ENCODE data around the gene ATP6V0D1.
"Not testable (repeated sequence)": the region's sequence is repeated elsewhere in the genome, so short reads cannot be mapped to it uniquely, and the experiment has no call there.

ATP6V0D1 gene

DNA sequence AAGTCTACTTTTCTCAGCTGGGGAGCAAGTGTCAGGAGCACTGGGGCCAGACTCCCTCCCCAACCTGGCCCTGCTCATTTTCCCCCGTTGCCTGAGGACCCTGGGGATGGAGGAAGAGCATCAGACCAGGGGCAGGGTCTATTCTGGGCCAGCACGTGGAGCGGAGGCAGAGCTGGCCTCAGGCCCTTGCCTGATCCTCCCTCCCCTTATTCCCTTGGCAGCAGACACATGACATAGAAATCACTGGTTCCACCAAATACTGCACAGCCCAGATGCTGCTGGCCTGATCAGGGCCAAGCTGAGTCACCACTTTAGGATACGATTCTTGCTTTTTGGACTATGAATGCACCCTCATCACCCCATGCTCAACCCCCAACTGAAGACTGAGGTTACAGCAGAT, 18.1 kb upstream of the ATP6V0D1 start:
- FAIRE-seq = no peak

DNA sequence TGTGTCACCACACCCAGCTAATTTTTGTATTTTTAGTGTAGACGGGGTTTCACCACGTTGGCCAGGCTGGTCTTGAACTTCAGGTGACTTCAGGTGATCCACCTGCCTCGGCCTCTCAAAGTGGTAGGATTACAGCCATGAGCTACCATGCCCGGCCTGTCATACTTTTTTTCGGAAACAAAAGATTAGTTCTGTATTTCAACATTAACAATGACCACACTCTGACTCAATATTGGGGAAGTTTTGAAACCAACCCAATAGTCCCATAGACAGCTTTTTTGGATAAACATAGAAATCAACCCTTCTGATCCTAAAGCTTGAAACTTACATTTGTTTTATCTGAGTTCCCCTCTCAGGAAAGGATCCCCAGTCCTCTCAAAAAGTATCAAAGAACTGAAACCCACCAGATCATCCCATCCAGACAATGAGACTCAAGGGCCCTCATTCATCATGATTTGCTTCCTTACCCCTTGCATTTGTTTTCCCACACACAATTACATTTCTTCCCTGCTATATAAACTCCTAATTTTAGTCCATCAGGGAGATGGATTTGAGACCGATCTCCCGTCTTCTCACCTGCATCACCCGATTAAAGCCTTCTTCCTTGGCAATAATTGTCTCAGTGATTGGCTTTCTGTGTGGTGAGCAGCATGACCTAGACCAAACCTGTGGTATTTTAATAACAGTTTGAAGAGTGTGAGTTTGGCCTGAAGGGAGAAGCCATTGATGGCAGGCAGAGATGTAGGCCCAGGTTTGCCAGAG, 9.6 kb upstream of the ATP6V0D1 start:
- FAIRE-seq = no peak

DNA sequence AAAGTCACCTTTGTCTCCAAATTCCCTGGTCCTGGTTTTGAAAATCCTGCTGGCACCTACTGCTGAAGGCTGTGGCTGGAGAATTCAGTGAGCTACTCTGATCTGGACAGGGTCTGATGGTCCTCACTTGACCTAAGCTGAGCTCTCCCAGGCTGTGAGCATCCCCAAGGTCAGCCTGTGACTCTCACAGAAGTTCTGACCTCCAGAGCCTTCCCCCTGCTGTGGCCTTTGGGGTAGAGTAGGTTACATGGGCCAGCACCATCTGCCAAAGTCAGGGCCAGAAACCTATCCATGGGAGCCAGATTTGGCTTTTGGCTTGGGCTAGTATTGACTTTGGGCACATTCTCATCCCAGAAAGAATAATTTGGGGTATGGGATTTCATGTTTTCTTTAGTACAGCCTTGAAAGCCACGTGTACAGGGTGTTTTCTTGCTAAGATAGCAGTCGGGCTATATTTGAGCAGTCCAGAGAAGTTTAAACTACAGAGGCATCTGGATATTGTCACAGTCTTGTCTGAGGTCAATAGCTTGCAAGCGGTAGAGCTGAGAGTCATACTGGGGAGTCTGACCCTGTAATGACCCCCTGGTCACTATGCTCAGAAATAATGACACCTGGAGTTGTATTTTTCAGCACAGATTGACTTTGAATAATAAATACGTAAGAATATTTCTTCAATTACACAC, 8.6 kb upstream of the ATP6V0D1 start:
- no peak for FAIRE-seq

DNA sequence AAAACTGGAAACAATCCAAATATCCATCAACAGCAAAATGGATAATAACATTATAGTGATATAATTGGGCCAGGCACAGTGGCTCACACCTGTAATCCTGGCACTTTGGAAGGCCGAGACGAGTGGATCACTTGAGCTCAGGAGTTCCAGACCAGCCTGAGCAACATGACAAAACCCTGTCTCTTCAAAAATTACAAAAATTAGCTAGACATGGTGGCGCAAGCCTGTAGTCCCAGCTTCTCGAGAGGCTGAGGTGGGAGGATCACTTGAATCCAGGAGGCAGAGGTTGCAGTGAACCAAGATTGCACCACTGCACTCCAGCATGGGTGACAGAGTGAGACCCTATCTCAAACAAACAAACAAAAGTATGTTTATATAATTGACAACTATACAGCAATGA, 6.6 kb upstream of the ATP6V0D1 start:
- FAIRE-seq = not testable (repeated sequence)

DNA sequence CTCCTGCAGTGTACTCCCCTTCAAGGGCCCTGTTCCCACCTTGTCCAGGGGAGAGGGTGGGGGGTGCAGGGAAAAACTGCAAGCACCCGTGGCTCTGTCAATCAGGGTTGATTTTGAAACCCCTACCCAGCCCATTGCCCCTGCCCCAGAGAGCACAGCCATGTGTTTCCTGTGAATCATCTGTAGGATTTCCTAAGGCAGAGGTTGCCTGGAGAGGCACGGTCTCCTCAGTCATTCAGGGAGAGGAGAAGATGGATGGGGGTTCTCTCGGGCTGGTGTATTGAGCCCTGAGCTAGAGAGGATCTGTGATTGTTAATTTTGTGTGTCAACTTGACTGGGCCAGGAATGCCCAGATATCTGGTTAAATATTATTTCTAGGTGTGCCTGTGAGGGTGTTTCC, 5.8 kb upstream of the ATP6V0D1 start:
- FAIRE-seq = no peak

DNA sequence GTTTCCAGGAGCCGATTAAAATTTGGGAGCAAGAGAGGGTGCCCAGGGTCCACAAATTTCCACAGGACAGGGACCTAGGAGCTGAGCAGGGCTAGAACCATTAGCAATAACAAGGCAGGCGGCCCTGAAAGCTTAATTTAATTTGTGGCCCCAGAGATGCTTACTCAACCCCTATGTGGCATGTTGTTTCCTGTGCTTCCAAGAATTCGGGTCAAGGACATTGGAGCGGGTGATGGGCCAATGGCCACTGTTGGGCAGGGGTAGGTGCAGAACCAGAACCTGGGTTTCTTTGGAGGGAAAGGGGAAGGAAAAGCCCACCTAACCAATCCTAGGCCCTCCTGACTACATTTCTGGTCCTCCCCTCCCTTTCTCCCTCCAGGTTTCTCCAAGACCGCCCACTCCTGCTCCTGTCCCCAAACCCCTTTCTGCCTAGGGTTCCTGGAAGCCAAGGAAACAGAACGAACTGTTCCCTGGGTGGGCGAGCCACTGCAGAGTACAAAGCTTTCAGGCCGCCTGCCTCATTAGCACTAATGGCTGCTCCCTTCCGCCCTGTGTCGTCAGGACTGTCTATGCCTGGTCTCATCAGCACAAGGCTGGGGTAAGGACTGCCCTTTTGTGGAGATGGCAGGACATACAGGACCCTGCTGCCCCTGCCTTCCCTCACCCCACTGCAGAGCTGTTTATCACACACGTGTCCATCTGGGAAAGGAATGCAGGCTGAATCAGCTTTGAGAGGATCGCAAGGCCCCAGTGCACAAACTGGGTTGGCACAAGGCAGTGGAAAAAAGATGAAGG, 3.0 kb upstream of the ATP6V0D1 start:
- FAIRE-seq = no peak

DNA sequence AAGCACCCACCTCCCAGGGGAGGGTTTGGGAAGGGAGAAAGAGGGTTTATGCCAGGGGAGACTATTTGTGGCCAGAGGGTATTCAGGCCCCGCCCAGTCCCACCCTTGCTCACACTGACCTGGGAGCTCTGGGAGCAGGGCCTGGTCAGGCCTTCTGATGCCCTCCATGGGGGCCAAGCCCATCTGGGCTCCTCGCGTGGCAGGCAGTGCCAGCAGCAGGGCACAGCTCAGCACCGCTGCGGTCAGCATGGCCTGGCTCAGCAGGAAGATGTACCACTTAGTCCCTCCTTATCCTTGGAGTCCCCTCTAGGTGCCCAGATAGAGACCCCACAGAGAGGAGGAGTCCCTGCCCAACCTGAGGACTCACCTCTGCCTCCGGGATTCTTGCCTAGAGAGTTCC, 2.2 kb upstream of the ATP6V0D1 start, which contains the start of gene AGRP:
Gene AGRP, minus strand, starts transcription at position 398 of the 400 bp plus-strand sequence. Its CDS starts 149 bp downstream, at position 249.
- no peak for FAIRE-seq

DNA sequence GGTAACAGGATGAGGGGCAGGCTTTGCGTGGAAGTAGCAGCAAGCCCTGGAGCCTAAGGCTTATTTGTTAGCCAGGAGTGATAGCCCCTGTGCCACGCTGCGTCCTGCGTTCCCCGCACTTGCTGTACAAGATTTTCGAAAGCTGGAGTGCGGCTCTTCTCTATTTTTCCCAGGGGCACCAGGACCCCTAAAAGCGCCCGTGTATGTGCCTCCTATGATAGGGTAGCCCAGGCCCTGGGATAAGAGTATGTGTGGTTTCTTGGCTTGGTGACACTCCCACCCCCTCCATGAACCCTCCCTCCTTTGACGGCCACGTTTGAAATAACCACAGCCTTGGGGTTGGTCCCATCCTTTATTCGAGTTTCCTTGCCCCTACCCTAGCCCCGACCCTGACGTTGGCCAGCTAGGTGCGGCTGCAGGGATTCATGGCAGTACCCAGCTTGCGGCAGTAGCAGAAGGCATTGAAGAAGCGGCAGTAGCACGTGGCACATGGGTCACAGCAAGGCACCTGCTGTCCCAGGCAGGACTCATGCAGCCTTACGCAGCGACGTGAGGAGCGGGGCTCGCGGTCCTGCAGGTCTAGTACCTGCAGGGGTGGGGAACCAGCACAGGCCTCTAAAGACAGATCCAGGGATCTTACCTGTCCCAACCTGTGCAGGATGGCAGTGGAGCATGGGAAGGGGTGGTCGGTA, 1.4 kb upstream of the ATP6V0D1 start:
- FAIRE-seq = no peak

DNA sequence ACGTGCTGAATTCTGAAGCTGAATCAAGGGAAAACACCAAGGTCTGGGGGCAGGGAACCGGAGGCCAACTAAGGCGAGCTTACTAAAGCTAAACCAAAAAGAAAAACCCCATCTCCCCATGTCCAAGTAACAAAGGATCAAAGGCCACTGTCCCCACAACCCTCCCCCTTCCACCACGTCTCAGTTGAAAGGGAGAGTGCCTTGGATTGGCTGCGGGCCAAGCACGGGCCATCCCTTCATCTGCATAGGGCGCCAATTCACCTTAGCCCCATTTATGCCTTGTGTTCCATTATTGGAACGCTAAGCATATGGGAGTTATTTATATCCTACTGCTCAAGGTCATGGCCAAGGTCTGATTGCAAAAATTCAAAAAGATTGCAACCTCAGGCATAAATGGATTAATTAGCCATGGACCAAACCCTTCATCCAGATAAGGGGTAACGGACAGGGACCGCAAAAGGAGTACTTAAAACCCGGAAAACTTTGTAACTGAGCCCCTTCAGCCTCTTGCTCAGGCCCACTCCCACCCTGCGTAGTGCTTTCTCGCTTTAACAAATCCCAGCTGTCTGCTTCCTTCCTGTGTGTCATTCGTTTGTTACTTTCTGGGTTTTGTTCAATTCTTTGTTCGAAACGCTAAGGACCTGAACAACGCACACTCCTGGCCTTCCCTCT, 740 bp upstream of the ATP6V0D1 start:
- FAIRE-seq = no peak

DNA sequence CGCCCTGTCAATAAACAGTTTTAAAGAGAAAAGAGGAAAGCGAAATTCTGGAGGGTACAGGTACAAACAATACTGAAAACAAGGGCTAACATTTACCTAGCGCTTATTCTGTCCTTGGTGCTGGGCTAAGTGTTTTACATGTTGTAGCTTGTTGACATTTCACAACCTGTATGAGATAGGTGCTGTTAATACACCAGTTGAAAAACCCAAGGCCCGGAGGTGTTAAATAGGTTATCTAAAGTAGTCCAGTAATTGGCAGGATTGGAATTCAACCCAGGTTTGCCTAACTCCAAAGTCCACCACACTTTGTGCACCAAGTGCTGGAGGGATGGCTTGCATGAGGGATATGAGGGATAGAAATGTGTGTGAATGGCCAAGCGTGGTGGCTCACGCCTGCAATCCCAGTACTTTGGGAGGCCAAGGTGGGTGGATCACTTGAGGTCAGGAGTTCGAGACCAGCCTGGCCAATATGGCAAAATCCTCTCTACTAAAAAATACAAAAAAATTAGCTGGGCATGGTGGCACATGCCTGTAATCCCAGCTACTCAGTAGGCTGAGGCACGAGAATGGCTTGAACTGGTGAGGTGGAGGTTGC, 2.9 kb downstream of the ATP6V0D1 start:
- FAIRE-seq = no peak

DNA sequence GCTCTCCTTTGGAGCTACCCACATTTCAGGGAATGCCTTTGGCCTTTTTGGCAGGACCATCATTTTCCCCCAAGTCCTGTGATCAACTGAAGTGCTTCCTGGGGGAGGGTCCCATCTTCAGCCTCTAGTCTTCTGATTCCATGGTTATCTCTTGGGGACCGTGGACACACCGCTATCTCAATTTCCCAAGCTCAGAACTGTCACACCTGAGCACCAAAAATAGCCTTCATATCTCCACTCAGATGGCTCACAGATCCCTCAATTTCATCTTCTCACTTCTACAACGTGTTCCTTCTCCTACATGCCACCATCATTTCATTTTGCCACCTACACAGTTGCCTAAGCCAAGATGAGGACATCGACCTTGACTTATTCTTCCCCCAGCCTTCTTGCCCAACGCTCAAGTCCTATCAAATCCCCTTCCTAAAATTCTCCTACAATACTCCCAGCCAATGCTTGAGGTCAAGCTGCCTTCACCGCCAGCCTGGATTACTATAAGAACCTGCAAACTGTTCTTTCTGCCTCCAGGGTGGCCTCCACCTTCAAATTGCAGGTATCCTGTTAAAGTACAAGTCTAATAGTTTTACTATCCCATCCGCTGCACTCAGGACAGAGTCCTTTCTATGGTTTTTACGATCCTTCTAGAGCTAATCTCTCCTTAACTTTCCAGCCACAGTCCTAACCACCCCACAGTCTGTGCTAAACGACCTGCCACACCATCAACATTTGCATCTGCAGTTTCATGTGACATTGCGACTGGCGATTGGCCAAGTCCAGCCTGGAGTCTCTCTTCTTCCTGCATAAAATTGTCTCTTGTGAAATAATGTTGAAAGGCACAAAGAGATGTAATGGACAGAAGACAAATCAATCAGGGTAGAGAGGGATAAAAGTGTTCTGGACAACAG, 6.2 kb downstream of the ATP6V0D1 start:
- no peak for FAIRE-seq

DNA sequence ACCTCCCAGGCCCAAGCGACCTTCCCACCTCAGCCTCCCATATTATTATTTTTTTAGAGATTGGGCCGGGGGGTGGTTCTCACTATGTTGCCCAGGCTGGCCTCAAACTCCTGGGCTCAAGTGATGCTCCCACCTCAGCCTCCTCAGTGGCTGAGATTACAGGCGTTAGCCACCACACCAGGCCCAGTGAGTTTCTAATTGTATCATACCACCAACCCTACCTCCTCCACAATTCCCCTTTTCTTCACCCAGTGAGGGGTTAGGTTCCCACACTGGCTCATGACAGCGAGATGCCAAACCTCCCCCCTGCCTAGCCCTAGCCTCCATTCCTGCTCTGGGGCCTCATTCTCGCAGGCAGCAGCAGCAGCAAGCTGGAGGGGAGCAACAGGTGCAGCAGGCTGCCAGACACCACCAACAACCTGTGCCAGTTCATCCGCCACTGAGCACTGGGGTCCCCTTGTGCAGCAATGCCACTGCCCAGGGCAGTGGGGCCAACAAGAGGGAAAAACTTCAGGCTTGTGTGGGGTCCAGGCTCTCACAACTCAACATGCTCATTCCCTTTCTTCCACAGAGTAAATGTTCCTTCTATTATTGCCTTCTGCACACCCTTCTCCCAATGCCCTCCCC, 9.1 kb downstream of the ATP6V0D1 start:
- no peak for FAIRE-seq

DNA sequence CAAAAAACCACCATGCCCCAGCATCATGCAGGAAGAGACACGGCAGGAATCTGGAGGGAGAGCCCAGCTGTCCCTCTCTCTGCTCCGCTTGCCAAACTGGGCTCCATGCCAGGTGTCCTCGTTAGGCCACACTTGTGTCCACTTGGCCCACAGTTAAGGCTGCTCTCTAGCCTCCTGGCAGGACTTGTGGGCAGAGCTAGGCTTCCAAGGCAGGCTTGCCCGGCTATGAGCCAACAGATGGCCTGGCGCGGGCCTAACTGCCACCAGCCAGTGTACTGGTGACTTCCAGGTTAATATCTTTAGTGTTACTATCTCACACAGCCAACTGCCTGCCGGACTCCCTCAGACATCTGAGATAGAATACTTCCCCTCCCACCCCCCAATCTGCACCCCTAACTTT, 10.6 kb downstream of the ATP6V0D1 start:
- FAIRE-seq = no peak

DNA sequence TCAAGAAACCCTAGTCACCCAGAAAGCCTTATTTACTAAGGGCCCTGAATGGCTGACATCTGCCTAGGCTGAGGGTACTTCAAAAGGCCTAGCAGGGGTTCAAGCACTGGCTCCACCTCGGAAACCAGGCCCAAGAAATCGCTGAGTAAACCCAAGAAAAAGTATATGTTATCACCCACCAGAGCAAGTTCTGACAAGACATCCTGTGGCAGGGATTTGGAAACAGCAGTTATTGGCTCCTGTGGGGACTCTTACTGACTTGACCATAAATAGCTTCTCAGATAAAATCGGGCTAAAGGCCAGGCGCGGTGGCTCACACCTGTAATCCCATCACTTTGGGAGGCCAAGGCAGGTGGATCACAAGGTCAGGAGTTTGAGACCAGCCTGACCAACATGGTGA, 12.2 kb downstream of the ATP6V0D1 start:
- FAIRE-seq = no peak

DNA sequence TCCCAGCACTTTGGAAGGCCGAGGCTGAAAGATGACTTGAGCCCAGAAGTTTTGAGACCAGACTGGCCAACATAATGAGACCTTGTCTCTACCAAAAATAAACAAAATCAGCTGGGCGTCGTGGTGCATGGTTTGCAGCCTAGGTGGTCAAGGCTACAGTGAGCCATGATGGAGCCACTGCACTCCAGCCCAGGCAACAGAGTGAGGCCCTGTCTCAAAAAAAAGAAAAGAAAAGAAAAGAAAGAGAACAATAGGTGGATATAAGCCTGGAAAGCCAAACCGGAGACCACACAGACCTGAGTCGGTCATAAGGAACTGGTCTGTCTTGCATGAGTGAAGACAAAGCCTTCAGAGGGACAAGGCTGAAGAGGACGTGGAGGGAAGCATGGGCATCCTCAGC, 14.4 kb downstream of the ATP6V0D1 start:
- FAIRE-seq = no peak

DNA sequence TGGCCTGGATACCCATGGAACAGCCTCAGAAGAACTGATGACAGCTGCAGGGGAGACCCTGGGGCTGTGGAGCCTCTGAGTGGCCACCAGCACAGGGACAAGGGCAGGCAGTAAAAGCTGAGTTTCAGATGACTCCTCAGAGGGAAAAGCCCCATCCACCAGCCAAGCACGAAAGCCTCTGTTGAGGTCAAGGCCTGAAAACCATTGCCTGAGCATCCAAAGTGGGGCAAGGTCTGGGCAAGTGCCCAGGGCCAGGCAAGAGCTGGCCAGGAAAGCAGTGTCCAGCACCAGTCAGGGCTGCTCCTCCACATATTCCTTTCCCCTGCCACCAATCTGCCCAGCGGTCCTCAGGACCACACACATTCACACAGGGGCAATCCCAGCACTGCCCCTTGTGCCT, 16.4 kb downstream of the ATP6V0D1 start:
- FAIRE-seq = no peak

DNA sequence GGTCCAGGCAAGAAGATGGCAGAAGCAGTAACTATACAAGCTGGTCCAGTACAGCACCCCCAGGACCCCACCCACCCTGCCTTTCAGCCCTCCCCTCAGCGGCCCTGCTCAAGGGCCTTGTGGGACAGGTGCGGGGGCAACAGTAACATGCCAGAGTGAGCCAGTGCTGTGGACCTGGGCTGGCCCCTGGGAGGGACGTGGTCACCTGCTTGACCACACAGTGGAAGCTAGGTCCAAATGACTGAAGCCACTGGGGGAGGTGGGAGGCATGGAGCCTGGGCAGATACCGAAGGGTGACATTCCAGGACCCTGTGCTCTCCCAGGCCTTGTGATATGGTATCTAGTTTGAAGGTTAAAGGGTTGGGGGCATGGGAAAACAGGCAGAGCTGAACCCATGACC, 17.3 kb downstream of the ATP6V0D1 start:
- no peak for FAIRE-seq

DNA sequence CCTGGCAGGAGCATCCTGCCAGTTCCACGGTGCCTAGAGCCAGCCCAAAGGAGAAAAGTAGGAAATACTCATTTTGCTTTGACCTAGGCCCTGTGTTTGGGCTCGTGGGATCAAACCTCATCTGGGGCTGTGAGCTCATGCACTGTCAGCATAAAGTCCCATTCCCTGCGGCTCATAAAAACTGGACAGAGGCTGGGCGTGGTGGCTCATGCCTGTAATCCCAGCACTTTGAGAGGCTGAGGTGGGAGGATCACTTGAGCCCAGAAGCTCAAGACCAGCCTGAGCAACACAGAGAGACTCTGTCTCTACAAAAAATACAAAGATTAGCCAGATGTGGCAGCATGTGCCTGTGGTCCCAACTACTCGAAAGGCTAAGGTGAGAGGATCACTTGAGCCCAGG, 17.9 kb downstream of the ATP6V0D1 start:
- no peak for FAIRE-seq

DNA sequence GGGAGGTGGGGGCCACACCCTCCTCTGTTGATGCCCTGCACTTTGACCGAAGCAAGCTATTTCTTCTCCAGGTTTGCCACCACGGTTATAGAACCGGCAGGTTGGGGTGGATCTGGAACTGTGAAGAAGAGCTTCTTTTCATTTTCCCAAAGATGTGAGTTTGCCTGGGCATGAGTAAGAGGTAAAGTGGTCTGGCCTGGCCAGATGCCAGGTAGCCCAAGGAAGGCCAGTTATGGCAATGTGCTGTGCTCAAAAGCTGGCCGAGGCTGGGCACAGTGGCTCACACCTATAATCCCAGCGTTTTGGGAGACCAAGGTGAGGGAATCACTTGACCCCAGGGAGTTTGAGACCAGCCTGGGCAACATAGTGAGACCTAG, 18.7 kb downstream of the ATP6V0D1 start:
- FAIRE-seq = no peak

DNA sequence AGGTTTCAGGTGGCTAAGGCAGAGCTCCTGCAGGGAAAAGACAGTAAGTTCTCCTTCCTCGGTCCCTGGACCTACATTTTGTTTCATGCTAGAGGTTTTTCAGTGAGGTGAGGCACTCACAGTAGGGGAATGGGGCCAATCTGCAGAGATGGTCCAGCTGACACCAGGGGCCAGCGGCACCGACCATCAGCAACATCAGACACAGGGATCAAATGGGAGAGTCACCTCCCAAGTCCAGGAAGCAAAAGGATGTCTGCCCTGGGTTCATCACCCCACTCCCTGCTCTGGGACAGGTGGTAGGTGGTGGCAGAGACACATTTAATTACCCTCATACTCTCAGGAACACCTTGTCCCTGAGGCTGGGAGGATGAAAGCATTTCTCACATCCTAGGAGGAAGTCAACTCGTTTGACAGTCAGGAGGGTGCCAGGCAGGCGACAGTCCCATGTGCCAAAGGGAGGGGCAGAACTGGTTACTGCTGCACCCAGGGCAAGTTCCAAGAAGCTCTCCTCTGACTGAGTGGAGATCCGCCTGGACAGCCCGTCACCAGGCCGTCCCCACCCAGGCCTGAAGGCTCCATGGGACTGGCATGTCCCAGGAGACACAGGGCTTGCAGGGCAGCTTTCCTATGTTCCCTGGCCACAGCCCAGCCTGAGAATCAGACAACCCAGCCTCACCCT, 19.2 kb downstream of the ATP6V0D1 start:
- no peak for FAIRE-seq
